GM10266 (cell line): Measurements from ENCODE around the gene TBX3.

ENCODE experiments used
- DNase-seq: peaks from one replicate; pipeline ENCODE4 v3.0.0; 2012; ENCODE audit errors: extremely low spot score
- CTCF ChIP-seq: IDR thresholded peaks from 2 replicates; pipeline ENCODE4 v1.5.1; 2012; ENCODE audit warnings: mild to moderate bottlenecking, low read depth; ENCODE audit not compliant: control insufficient read depth, insufficient read depth; ENCODE audit errors: missing control alignments

TBX3 gene

DNA sequence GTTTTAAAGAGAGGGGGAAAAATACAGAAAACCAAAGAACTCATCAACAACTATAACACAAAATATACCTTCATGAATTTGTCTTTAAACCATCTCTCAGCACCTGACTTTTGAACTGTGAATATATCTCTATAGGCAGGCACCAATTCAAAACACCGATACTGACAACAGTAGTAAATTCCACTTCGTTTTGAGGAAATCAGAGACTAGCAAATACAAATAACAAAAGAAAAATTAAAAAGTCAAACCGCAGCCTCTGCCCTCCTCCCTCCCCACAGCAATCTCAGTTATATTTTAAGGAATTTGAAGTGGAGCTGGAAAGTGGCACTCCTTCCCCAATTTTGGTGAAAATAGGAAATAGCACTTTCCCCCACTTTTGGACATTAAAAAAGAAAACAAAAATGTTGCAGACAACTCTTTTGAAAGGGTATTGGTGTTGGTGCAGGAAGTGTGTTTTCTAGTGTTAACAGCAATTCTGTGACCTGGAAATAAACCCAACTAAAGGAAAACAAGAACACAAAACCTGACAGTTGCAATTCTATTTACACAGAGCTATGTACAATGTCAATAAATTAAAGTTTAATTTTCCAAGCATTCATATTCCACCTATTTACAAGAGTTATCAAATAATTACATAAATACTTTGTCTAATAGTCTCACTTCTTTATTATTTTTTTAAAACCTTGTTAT, 13.5 kb downstream of the TBX3 start:
- no peak for TF ChIP-seq CTCF
- no peak for DNase-seq

- no peak for DNase-seq
- TF ChIP-seq CTCF, result no peak
These were observed 14.3 kb downstream of the TBX3 start for GRCh38 chr12:114669401-114670290.

GRCh38 chr12:114668886-114669288, 15.1 kb downstream of the TBX3 start:
- no peak for DNase-seq
- no peak for TF ChIP-seq CTCF

GRCh38 chr12:114668151-114668885, 15.7 kb downstream of the TBX3 start:
- TF ChIP-seq CTCF, result peak; percentile 3
- peak; percentile 70 for DNase-seq

- TF ChIP-seq CTCF, result no peak
- DNase-seq, result no peak
These were observed 16.3 kb downstream of the TBX3 start for GRCh38 chr12:114667669-114668150.

- DNase-seq, result no peak
These were observed 17.0 kb downstream of the TBX3 start for GRCh38 chr12:114666746-114667668.

More at GRCh38 chr12:114666746-114667668, 17.0 kb downstream of the TBX3 start:
- no peak for TF ChIP-seq CTCF
